HT1080 (cell line): ENCODE measurements around the gene SLC22A6. TPM values are rescaled to one million over a fixed set of nuclear protein-coding genes. Genes with fewer than 3 reads are reported as not detected.
"Not testable (repeated sequence)": the region's sequence is repeated elsewhere in the genome, so short reads cannot be mapped to it uniquely, and the experiment has no call there.

Source experiments
- DNase-seq: peaks from one replicate; pipeline ENCODE4 v3.0.0-alpha.2; 2015; ENCODE audit warnings: low read depth
- total RNA-seq: library from RNA; depleted of rRNA; stranded (reverse); fragments of >200 nt; shearing (Covaris generic); gene quantifications from 2 replicates; pipeline ENCODE4 v1.2.3, GENCODE V29; 2014

The SLC22A6 gene
- total RNA-seq, 1 experiment from 2014 or later, result not detected

- no peak for DNase-seq
Measured at GRCh38 chr11:62988276-62988675, 3.5 kb upstream of the SLC22A6 start.

DNA sequence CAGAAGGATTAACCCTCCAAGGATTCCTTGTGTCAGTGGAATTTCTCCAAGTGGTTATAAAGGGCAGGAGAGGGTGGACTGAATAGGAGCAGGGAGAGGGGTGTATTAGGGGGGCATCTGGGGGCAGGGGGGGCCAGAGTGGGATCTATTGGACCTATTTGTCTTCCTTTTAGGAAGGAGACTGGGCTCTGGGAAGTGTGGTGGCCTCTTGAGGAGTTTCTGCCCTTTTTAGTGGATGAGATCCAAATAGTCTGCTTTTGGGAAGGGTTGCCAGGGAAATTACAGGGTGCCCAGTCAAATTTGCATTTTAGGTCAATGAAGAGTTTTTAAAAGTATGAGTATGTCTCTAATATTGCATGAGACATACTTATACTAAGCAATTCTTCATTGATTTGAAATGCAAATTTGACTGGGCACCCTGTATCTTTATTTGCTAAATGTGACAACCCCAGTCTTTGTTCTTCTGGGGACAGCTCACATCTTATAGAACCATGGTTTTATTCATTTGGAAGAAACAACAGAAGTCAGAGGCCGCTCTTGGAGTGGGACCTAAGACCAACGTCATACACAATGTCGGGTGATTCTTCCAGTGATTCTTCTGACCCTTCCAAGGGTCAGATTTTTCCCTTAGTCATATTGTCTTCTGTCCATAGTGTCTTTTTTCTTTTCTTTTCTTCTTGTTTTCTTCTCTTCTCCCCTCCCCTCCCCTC lies 429 bp upstream of the SLC22A6 start:
- DNase-seq, result no peak

GRCh38 chr11:62983536-62984199 lies 1.1 kb downstream of the SLC22A6 start:
- DNase-seq, result no peak

GRCh38 chr11:62981743-62982142 lies 3.0 kb downstream of the SLC22A6 start:
- no peak for DNase-seq

- DNase-seq, result no peak
Measured at GRCh38 chr11:62980133-62980760, 4.5 kb downstream of the SLC22A6 start.

GRCh38 chr11:62976109-62976508 lies 8.7 kb downstream of the SLC22A6 start:
- no peak for DNase-seq

- peak; percentile 39 for DNase-seq
Measured at GRCh38 chr11:62974848-62975522, 9.8 kb downstream of the SLC22A6 start.

DNA sequence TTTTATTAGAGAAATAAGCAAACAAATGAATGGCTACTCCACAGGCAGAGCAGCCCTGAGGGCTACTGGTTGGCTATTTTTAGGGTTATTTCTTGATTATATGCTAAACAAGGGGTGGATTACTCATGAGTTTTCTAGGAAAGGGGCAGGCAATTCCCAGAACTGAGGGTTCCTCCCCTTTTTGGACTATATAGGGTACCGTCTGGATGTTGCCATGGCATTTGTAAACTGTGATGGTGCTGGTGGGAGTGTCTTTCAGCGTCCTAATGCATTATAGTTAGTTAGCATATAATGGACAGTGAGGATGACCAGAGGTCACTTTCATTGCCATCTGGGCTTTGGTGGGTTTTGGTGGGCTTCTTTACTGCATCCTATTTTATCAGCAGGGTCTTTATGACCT lies 19.2 kb downstream of the SLC22A6 start:
- no peak for DNase-seq

DNA sequence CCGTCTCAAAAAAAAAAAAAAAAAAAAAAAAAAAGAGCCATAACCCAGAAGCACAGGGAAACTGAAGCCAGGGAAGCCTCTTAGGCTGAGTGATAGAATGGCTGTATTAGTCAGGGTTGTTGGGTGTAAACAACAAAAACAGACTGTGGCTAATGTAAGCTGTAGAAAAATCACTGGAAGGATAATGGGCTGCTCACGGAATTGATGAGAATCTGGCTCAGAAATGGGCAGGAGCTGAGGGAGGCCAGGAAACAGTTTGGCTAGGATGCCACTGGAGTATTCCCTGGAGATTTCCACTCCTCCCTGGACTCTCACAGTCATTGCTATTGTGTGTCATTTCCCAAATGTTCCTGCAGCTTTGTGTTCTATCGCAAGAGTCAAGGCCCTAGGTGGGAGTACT lies 22.4 kb downstream of the SLC22A6 start:
- DNase-seq, result no peak

- no peak for DNase-seq
Measured at GRCh38 chr11:62961017-62961570, 23.7 kb downstream of the SLC22A6 start.

DNA sequence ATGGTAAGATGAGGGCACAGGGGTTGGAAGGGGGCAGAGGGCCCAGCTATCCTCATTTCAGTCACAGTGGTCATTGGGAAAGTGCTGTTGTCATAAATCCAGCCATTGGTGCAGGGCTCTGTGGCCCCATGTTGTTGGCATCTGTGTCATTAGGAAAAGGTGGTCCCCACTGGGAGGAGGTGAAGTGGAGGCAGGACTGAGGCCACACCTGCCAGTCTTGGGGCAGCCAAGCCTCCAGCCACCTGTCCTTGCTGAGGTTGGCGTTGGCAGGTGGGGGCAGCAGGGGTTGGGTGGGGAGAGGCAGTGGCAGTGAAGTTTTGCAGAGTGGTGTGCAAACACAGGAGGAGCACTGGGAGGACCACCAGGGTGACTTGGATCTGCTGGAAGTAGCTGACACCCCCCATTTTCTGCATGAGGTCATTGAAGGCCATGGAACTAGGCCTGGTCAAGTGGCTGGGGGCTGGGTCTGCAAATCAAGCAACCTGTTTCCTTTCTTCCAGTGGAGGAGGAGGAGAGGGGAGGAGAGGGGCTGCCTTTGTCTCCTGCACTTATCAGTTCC lies 25.3 kb downstream of the SLC22A6 start:
- no peak for DNase-seq

DNA sequence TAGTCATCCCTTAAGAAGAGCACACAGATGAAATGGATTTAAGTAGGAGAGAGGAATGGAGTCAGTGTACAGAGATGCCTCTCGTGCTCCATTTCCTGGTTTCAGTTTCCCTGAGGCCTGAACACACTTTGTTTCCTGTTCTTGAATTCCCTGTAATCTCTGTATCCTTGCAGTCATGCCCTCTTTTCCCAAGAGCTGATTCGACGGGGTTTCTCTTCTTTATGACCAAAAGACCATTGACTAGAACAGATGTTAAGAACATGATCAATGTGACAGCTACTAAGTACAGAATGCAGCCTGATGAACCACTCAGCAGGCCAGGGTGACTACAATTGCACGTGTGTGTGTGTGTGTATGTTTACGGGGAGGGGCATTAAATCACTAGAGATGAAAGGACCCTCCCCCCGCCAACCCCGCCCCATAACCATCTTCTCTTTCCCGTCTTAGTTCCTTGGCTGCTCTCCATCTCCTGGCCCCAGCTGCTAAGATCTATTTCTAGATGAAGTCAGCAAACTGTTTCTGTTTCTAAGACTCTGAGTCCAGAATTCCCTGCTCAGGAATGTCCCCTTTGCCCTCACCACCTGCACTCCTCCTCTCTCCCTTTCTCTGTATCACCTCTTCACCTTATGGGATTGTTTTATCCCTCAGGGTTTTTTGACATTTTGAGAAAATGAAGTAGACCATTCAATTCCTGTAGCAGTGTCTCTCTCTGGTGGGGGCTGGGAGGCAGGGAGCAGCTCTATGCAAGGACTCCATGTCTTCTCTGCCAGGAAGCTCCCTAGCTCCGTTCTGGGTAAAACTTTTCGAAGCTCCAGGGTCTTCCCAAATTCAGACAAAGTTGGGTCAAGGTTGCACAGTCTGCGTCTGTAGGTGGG lies 26.0 kb downstream of the SLC22A6 start:
- peak; percentile 38 for DNase-seq

- no peak for DNase-seq
Measured at GRCh38 chr11:62957147-62957546, 27.6 kb downstream of the SLC22A6 start.

DNA sequence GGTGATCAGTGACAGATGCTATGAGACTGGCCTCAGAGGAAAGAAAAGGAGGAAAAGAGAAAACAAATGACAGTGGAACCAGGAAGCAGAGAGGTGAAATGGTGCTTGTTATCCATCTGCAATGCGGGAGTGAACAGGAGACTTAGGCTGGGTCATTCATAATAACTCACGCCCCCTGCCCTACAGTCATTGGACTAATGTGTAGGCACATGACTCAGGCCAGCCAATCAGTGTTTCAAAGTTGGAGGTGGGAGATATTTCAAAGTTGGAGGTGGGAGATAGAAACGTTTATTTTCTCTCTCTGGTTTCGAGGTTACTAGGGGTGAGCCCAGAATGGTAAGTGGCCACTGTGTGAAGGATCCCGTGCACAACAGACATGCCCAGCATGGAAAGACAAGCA lies 30.3 kb downstream of the SLC22A6 start:
- DNase-seq, result no peak

DNA sequence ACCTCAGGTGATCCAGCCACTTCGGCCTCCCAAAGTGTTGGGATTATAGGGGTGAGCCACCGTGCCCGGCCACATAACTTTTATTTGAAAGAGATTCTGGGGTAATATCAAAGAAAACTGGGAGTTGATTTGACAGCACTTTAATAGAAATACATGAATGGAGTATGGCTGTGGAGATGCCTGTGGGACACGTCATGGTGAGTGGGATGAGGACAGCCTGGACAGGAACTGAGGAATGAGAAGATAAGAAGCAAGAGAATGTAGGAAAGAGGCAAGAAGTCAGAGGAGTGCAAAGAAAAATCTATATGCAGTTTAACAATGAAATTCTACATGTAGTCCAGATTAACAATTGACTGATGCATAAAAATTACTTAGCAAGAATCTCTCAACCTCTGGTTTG lies 31.0 kb downstream of the SLC22A6 start:
- peak; percentile 44 for DNase-seq

DNA sequence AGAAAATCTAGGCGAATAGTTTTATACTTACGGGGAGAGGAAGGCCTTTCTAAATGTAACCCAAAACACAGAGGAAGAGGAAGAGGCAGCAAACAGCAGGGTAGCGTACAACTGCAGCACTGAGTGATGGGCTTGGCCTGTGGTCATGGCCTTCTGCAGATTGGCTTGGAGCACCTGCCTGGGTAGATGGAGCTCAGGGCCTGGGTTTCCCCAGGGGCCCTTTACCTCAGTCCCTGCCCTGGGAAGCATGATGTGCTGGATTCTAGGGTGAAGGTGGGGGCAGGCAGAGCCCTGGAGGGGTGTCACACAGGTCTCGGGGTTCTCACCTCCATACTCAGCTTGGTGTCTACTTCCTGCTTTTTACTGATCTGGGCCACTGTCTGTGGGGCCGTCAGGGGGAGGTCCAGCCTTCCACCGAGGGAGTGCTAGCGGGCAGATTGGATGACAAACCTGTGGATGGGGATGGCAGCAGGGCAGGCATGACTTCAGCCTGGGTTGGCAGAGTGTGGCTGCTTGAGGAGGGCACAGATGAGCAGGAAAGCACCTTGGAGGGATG lies 35.9 kb downstream of the SLC22A6 start:
- DNase-seq, result no peak

DNA sequence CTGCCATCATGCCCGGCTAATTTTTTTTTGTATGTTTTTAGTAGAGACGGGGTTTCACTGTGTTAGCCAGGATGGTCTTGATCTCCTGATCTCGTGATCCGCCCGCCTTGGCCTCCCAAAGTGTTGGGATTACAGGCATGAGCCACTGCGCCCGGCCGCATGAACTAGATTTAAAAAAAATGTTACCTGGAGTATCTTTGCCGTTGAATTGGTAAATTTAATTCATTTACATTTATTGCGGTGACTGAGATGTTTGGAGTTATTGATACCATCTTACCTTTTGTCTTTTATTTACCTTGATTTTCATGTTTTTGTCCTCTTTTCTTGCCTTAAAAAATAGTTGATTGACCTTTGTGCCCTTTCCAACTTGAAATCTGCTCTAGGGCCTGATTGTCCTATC lies 39.2 kb downstream of the SLC22A6 start:
- DNase-seq, result not testable (repeated sequence)

DNA sequence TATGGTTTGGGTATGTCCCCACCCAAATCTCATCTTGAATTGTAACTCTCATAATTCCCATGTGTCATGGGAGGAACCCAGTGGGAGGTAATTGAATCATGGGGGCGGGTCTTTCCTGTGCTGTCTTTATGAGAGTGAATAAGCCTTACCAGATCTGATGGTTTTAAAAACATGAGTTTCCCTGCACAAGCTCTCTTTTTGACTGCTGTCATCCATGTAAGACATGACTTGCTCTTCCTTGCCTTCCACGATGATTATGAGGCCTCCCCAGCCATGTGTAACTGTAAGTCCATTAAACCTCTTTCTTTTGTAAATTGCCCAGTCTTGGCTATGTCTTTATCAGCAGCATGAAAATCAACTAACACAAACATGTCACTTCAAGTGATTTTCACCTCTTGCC lies 47.2 kb downstream of the SLC22A6 start:
- not testable (repeated sequence) for DNase-seq

- no peak for DNase-seq
Measured at GRCh38 chr11:62934496-62934785, 50.3 kb downstream of the SLC22A6 start.

- DNase-seq, result no peak
Measured at GRCh38 chr11:62933750-62934495, 50.8 kb downstream of the SLC22A6 start.
